Activated naive CD8-positive, alpha-beta T cell (primary cell): ENCODE results near the gene TSPAN15.
"Not testable (repeated sequence)": the region's sequence is repeated elsewhere in the genome, so short reads cannot be mapped to it uniquely, and the experiment has no call there.

Experiments
- H3K27ac Mint-ChIP-seq: one replicate; pipeline ENCODE4 v1.8.0; 2021; ENCODE audit warnings: mixed read lengths
- H3K27me3 Mint-ChIP-seq: one replicate; pipeline ENCODE4 v1.8.0; 2021; ENCODE audit warnings: mixed read lengths
- H3K36me3 Mint-ChIP-seq: one replicate; pipeline ENCODE4 v1.8.0; 2021; ENCODE audit warnings: mixed read lengths
- H3K4me1 Mint-ChIP-seq: one replicate; pipeline ENCODE4 v1.8.0; 2021; ENCODE audit warnings: low read depth, mixed read lengths
- H3K4me3 Mint-ChIP-seq: one replicate; pipeline ENCODE4 v1.8.0; 2021; ENCODE audit warnings: mild to moderate bottlenecking, mixed read lengths
- H3K9me3 Mint-ChIP-seq: one replicate; pipeline ENCODE4 v1.8.0; 2021; ENCODE audit warnings: low read depth, mixed read lengths

Gene TSPAN15

GRCh38 chr10:69533658-69534057 is 82.4 kb downstream of the TSPAN15 start:
- H3K4me1 Mint-ChIP-seq = no peaks in the 10 kb centered on the region
- H3K36me3 Mint-ChIP-seq = peaks cover 6% of the 10 kb centered on the region
- H3K9me3 Mint-ChIP-seq = peaks cover 8% of the 10 kb centered on the region
- H3K4me3 Mint-ChIP-seq = no peak overlapping the region
- H3K27ac Mint-ChIP-seq = no peak overlapping the region
- H3K27me3 Mint-ChIP-seq = peaks cover 8% of the 10 kb centered on the region

DNA sequence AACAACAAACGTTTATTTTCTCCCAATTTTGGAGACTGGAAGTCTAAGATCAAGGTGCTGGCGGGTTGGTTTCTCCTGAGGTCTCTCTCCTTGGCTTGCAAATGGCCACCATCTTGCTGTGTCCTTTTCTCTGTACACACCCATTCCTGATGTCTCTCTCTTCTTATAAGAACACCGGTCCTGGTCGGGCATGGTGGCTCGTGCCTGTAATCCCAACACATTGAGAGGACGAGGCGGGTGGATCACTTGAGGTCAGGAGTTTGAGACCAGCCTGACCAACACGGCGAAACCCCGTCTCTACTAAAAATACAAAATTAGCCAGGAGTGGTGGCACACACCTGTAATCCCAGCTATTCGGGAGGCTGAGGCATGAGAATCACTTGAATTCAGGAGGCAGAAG is 85.3 kb downstream of the TSPAN15 start:
- not testable (repeated sequence) for H3K27me3 Mint-ChIP-seq, H3K36me3 Mint-ChIP-seq, H3K27ac Mint-ChIP-seq, H3K4me3 Mint-ChIP-seq, H3K4me1 Mint-ChIP-seq
- H3K9me3 Mint-ChIP-seq = peaks cover 22% of the 10 kb centered on the region

GRCh38 chr10:69537449-69537848 is 86.2 kb downstream of the TSPAN15 start:
- no peak overlapping the region for H3K4me3 Mint-ChIP-seq
- H3K27me3 Mint-ChIP-seq = peaks cover 5% of the 10 kb centered on the region
- H3K4me1 Mint-ChIP-seq = no peaks in the 10 kb centered on the region
- H3K27ac Mint-ChIP-seq = no peak overlapping the region
- H3K9me3 Mint-ChIP-seq = peaks cover 28% of the 10 kb centered on the region
- H3K36me3 Mint-ChIP-seq = peaks cover 9% of the 10 kb centered on the region

- Mint-ChIP-seq H3K4me3 (no peak overlapping the region), H3K27ac (no peak overlapping the region), H3K27me3 (peaks cover 4% of the 10 kb centered on the region), H3K9me3 (peaks cover 28% of the 10 kb centered on the region), H3K36me3 (peaks cover 9% of the 10 kb centered on the region), H3K4me1 (no peaks in the 10 kb centered on the region)
These were observed 87.2 kb downstream of the TSPAN15 start for GRCh38 chr10:69538461-69538860.

DNA sequence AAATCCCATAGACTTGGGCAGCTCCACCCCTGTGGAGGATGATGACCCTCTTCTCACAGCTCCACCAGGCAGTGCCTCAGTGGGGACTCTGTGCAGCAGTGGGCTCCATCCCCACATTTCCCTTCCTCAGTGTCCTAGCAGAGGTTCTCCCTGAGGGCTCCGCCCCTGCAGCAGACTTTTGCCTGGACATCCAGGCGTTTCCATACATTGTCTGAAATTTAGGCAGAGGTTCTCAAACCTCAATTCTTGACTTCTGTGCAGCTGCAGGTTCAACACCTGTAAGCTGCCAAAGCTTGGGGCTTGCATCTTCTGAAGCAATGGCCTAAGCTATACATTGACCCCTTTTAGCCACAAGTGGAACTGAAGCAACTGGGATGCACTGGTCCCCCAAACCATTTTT is 90.2 kb downstream of the TSPAN15 start:
- Mint-ChIP-seq H3K9me3 (peaks cover 20% of the 10 kb centered on the region), H3K4me3 (no peak overlapping the region), H3K27me3 (peaks cover 8% of the 10 kb centered on the region), H3K36me3 (peaks cover 11% of the 10 kb centered on the region), H3K4me1 (no peaks in the 10 kb centered on the region), H3K27ac (no peak overlapping the region)

DNA sequence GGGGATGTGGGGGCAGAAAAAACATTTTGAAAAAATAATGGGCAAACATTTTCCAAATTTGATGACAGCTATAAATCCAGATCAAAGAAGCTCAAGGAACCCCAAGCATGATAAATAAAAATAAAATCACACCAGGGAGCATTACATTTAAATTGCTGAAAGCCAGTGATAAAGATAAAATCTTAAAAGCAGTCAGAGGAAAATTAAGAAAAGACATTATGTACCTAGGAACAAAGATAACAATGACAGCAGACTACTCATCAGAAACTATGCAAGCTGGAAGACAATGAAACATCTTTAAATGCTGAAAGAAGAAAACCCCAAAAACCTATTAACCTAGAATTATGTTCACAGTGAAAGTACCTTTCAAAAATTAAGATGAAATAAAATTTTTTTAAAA is 98.7 kb downstream of the TSPAN15 start:
- H3K4me1 Mint-ChIP-seq = no peaks in the 10 kb centered on the region
- H3K27ac Mint-ChIP-seq = no peak overlapping the region
- peaks cover 7% of the 10 kb centered on the region for H3K36me3 Mint-ChIP-seq
- H3K4me3 Mint-ChIP-seq = no peak overlapping the region
- H3K9me3 Mint-ChIP-seq = peaks cover 22% of the 10 kb centered on the region
- peaks cover 11% of the 10 kb centered on the region for H3K27me3 Mint-ChIP-seq

DNA sequence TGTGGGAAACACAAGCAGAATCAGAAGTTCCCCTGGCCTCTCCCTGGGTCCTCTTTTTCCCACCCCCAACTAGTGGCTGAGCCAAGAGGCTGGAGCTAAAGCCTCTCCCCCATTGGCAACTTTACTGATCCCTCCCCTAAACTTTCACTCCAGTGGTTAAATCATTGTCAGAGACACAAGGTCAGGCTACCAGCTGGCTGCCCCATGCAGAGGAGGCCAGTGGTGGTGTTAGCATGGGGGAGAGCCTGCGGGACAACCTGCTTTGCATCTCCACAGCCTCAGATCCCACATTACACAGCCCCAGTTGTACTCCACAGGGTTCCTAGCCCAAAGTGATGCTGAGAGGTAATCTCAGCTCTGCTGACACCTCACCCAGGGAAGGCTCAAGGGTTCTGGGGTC is 101.0 kb downstream of the TSPAN15 start:
- Mint-ChIP-seq H3K4me3 (no peak overlapping the region), H3K27ac (no peak overlapping the region), H3K4me1 (no peaks in the 10 kb centered on the region), H3K36me3 (peaks cover 4% of the 10 kb centered on the region), H3K27me3 (peaks cover 9% of the 10 kb centered on the region), H3K9me3 (peaks cover 22% of the 10 kb centered on the region)

DNA sequence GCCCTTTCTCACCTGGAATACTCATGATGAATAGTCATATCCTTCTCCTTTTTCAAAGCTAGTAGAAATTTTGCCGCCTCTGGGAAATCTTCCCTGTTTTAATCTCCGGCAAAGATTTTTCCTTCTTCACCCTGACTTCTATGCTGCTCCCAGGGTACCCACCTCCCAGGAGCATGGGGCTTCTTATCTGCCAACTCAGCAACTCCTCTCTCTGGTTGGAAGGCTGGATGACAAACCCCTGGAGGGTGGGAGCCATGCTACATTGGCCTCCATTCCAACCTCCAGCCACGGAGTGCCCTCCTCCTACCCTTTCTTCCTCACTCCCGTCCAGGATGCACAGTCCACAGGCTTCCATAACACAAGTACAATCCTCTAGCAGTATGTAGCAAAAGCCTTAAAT is 102.1 kb downstream of the TSPAN15 start:
- H3K27ac Mint-ChIP-seq = no peak overlapping the region
- peaks cover 3% of the 10 kb centered on the region for H3K4me1 Mint-ChIP-seq
- peaks cover 3% of the 10 kb centered on the region for H3K36me3 Mint-ChIP-seq
- no peak overlapping the region for H3K4me3 Mint-ChIP-seq
- peaks cover 20% of the 10 kb centered on the region for H3K9me3 Mint-ChIP-seq
- peaks cover 8% of the 10 kb centered on the region for H3K27me3 Mint-ChIP-seq

DNA sequence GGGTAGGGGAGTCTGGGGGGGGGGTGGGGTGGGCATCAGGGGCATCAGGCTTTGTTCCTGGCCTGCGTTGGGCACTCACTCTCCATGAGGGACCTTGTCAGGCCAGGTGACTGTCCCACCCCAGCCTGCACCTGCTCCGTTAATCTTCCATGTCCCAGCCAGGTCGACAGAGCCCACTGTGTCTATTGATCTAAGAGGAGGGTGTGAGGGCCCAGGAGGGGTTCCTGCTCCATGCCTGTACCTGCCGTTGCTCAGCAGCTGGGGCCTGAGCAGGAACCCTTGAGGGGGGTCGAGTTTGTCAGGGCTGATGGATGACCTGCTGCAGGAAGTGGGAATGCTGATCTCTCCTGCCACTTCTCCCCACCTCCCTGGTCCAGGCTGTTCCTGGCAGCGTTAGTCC is 103.3 kb downstream of the TSPAN15 start:
- Mint-ChIP-seq H3K4me1 (peaks cover 12% of the 10 kb centered on the region), H3K27me3 (peaks cover 7% of the 10 kb centered on the region), H3K27ac (no peak overlapping the region), H3K36me3 (no peaks in the 10 kb centered on the region), H3K9me3 (peaks cover 13% of the 10 kb centered on the region), H3K4me3 (no peak overlapping the region)
